Measurements from ENCODE around the gene FOXP4. TPM values are rescaled to one million over a fixed set of nuclear protein-coding genes. Genes with fewer than 3 reads are reported as not detected.

FOXP4 gene
- polyA plus RNA-seq, 1 of the 3 experiments (the other 2 are of a cell fraction) = 7.3 TPM

GRCh38 chr6:41524634-41525011 lies 21.6 kb upstream of the FOXP4 start:
- TF ChIP-seq, protein P1, sequence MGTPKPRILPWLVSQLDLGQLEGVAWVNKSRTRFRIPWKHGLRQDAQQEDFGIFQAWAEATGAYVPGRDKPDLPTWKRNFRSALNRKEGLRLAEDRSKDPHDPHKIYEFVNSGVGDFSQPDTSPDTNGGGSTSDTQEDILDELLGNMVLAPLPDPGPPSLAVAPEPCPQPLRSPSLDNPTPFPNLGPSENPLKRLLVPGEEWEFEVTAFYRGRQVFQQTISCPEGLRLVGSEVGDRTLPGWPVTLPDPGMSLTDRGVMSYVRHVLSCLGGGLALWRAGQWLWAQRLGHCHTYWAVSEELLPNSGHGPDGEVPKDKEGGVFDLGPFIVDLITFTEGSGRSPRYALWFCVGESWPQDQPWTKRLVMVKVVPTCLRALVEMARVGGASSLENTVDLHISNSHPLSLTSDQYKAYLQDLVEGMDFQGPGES (IDR thresholded peaks at IDR 0.05; ENCODE audit: low read depth, low read length) = no peak
- TF ChIP-seq, protein P2, sequence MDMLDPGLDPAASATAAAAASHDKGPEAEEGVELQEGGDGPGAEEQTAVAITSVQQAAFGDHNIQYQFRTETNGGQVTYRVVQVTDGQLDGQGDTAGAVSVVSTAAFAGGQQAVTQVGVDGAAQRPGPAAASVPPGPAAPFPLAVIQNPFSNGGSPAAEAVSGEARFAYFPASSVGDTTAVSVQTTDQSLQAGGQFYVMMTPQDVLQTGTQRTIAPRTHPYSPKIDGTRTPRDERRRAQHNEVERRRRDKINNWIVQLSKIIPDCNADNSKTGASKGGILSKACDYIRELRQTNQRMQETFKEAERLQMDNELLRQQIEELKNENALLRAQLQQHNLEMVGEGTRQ (IDR thresholded peaks at IDR 0.05; ENCODE audit: borderline replicate concordance, low read depth, low read length) = no peak
- TF ChIP-seq JUND (IDR thresholded peaks at IDR 0.05) (no peak), CHD2 (IDR thresholded peaks at IDR 0.05; ENCODE audit: low read length, partially characterized antibody) (no peak), PBX3 (IDR thresholded peaks at IDR 0.05) (no peak), MAX (IDR thresholded peaks at IDR 0.05; ENCODE audit: low read depth) (no peak), NFIC (IDR thresholded peaks at IDR 0.05; ENCODE audit: borderline replicate concordance) (no peak), GATA2 (CRISPR knock-in tag; IDR thresholded peaks at IDR 0.05) (no peak), EP300 (IDR thresholded peaks at IDR 0.05; ENCODE audit: borderline replicate concordance in 1 of 2, low read depth in 1 of 2, low read length in 1 of 2) (no peak), USF1 (IDR thresholded peaks at IDR 0.05; ENCODE audit: borderline replicate concordance, low read depth) (no peak), RFX5 (IDR thresholded peaks at IDR 0.05; ENCODE audit: low read length) (no peak), GABPA (IDR thresholded peaks at IDR 0.05; ENCODE audit: low read depth) (no peak)
- TF ChIP-seq, protein P3, sequence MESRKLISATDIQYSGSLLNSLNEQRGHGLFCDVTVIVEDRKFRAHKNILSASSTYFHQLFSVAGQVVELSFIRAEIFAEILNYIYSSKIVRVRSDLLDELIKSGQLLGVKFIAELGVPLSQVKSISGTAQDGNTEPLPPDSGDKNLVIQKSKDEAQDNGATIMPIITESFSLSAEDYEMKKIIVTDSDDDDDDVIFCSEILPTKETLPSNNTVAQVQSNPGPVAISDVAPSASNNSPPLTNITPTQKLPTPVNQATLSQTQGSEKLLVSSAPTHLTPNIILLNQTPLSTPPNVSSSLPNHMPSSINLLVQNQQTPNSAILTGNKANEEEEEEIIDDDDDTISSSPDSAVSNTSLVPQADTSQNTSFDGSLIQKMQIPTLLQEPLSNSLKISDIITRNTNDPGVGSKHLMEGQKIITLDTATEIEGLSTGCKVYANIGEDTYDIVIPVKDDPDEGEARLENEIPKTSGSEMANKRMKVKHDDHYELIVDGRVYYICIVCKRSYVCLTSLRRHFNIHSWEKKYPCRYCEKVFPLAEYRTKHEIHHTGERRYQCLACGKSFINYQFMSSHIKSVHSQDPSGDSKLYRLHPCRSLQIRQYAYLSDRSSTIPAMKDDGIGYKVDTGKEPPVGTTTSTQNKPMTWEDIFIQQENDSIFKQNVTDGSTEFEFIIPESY (IDR thresholded peaks at IDR 0.05; ENCODE audit: borderline replicate concordance, low read depth) = no peak
- TF ChIP-seq, protein P4, sequence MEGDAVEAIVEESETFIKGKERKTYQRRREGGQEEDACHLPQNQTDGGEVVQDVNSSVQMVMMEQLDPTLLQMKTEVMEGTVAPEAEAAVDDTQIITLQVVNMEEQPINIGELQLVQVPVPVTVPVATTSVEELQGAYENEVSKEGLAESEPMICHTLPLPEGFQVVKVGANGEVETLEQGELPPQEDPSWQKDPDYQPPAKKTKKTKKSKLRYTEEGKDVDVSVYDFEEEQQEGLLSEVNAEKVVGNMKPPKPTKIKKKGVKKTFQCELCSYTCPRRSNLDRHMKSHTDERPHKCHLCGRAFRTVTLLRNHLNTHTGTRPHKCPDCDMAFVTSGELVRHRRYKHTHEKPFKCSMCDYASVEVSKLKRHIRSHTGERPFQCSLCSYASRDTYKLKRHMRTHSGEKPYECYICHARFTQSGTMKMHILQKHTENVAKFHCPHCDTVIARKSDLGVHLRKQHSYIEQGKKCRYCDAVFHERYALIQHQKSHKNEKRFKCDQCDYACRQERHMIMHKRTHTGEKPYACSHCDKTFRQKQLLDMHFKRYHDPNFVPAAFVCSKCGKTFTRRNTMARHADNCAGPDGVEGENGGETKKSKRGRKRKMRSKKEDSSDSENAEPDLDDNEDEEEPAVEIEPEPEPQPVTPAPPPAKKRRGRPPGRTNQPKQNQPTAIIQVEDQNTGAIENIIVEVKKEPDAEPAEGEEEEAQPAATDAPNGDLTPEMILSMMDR (IDR thresholded peaks at IDR 0.05) = no peak
- H3K9me2 ChIP-seq = no peaks in the 10 kb centered on the region
- CTCF ChIA-PET = interaction anchor here (1.1 kb wide), 1 partner anchor 14 kb away, joined by 6 read pairs; no protein-coding TSS in a partner anchor
- no peak overlapping the region for H2AFZ ChIP-seq (ENCODE audit: low read depth)
- no peaks in the 10 kb centered on the region for H3K36me3 ChIP-seq (replicated peaks in 1 of 2; ENCODE audit: control insufficient read depth in 1 of 2, insufficient read depth in 2 of 2, low read length in 1 of 2)
- no peaks in the 10 kb centered on the region for H3K79me2 ChIP-seq (ENCODE audit: insufficient read depth)
- no peak overlapping the region for H3K4me2 ChIP-seq
- H3K27me3 ChIP-seq (ENCODE audit: insufficient read depth) = no peaks in the 10 kb centered on the region; the same call in 1 of the 2 replicates
- H4K20me1 ChIP-seq (ENCODE audit: insufficient read depth) = no peaks in the 10 kb centered on the region
- no peak overlapping the region for H3K27ac ChIP-seq (ENCODE audit: low read depth in 2 of 2, low read length in 1 of 2)
- WGBS (ENCODE audit: low lambda C conversion rate) = 61% methylated on average over 7 of the region's 7 CpGs
- DNase-seq = no peak
- no peak overlapping the region for H3K9ac ChIP-seq
- H3K4me3 ChIP-seq (ENCODE audit: low read depth in 2 of 2, low read length in 1 of 2) = no peak overlapping the region
- H3K4me1 ChIP-seq (ENCODE audit: control insufficient read depth in 1 of 2, insufficient read depth in 2 of 2, low read depth in 1 of 2, low read length in 1 of 2) = peaks cover 0 to 18% of the 10 kb centered on the region in 2 experiments; a peak in 1 of 4 replicates
- POLR2A ChIA-PET = no interaction called here
- no peaks in the 10 kb centered on the region for H3F3A ChIP-seq (replicated peaks; ENCODE audit: insufficient read depth)
- H3K9me3 ChIP-seq = no peaks in the 10 kb centered on the region
